Neural cell (in vitro differentiated cells): Measurements from ENCODE around the gene RLN3. TPM values are rescaled to one million over a fixed set of nuclear protein-coding genes. Genes with fewer than 3 reads are reported as not detected.

ENCODE experiments used
- H2AFZ ChIP-seq: fragments of 200-600, 300-800 bp; sonication (generic), shearing (Covaris generic); 2 replicates; pipeline ENCODE4 v1.6.0; 2014; ENCODE audit warnings: low read depth, mild to moderate bottlenecking, antibody characterized with exemption, low read length, moderate library complexity
- H3F3A ChIP-seq: fragments of 200-600 bp; shearing (Covaris generic); 2 replicates; pipeline ENCODE4 v1.6.1; 2016; ENCODE audit warnings: mild to moderate bottlenecking, moderate library complexity, mixed read lengths, antibody characterized with exemption, low read length; ENCODE audit not compliant: insufficient read depth, poor library complexity, severe bottlenecking
- H3K27ac ChIP-seq: fragments of 200-600, 300-800 bp; sonication (generic), shearing (Covaris generic); 2 replicates; pipeline ENCODE4 v1.5.1; 2014; ENCODE audit warnings: mild to moderate bottlenecking, low read length, moderate library complexity
- H3K27me3 ChIP-seq: fragments of 300-800, 200-600 bp; sonication (generic), shearing (Covaris generic); 2 replicates; pipeline ENCODE4 v1.6.0; 2014; ENCODE audit warnings: mild to moderate bottlenecking, low read depth, low read length, moderate library complexity; ENCODE audit not compliant: insufficient read depth
- H3K36me3 ChIP-seq: fragments of 300-800, 200-600 bp; sonication (generic), shearing (Covaris generic); 2 replicates; pipeline ENCODE4 v1.5.1; 2014; ENCODE audit warnings: mild to moderate bottlenecking, antibody characterized with exemption, low read length, moderate library complexity; ENCODE audit not compliant: insufficient read depth
- H3K4me2 ChIP-seq: fragments of 300-800, 200-600 bp; sonication (generic), shearing (Covaris generic); 2 replicates; pipeline ENCODE4 v1.6.0; 2014; ENCODE audit warnings: mild to moderate bottlenecking, low read length
- H3K4me3 ChIP-seq: fragments of 300-800, 200-600 bp; sonication (generic), shearing (Covaris generic); 2 replicates; pipeline ENCODE4 v1.5.1; 2014; ENCODE audit warnings: mild to moderate bottlenecking, low read length, moderate library complexity
- H3K79me2 ChIP-seq: fragments of 200-600 bp; shearing (Covaris generic); replicated peaks from 2 replicates; pipeline ENCODE4 v1.6.0; 2014; ENCODE audit warnings: mild to moderate bottlenecking, low read length, moderate library complexity; ENCODE audit not compliant: insufficient read depth
- H3K9ac ChIP-seq: fragments of 300-800, 200-600 bp; sonication (generic), shearing (Covaris generic); 2 replicates; pipeline ENCODE4 v1.6.1; 2016; ENCODE audit warnings: mild to moderate bottlenecking, low read length, mixed read lengths
- H3K9me2 ChIP-seq: fragments of 200-600 bp; shearing (Covaris generic); 2 replicates; pipeline ENCODE4 v1.6.1; 2016; ENCODE audit warnings: mild to moderate bottlenecking, low read length, mixed read lengths; ENCODE audit not compliant: insufficient read depth
- H3K9me3 ChIP-seq: fragments of 200-600, 300-800 bp; sonication (generic), shearing (Covaris generic); 2 replicates; pipeline ENCODE4 v1.6.1; 2016; ENCODE audit warnings: mild to moderate bottlenecking, mixed run types, low read length, moderate library complexity, mixed read lengths
- H4K20me1 ChIP-seq: fragments of 200-600 bp; shearing (Covaris generic); 2 replicates; pipeline ENCODE4 v1.6.1; 2016; ENCODE audit warnings: mild to moderate bottlenecking, mixed run types; ENCODE audit not compliant: insufficient read depth
- EP300 ChIP-seq: fragments of 450-650 bp; conservative IDR thresholded peaks from 2 replicates; pipeline ENCODE4 v1.6.1; 2014; ENCODE audit warnings: antibody characterized with exemption, mild to moderate bottlenecking, moderate library complexity; ENCODE audit not compliant: poor library complexity, severe bottlenecking
- EZH2 ChIP-seq: fragments of 200-600, 300-800 bp; shearing (Covaris generic), sonication (generic); IDR thresholded peaks from 2 replicates; pipeline ENCODE4 v1.6.1; 2014; ENCODE audit warnings: antibody characterized with exemption, low read length, borderline replicate concordance, mild to moderate bottlenecking; ENCODE audit not compliant: insufficient read depth, poor library complexity, severe bottlenecking
- MXI1 ChIP-seq: fragments of 450-650 bp; conservative IDR thresholded peaks from 2 replicates; pipeline ENCODE4 v1.6.1; 2014; ENCODE audit warnings: antibody characterized with exemption, mild to moderate bottlenecking; ENCODE audit not compliant: poor library complexity, severe bottlenecking
- POLR2AphosphoS5 ChIP-seq: IDR thresholded peaks from 2 replicates; pipeline ENCODE4 v1.6.1; 2012
- RAD21 ChIP-seq: fragments of 450-650 bp; conservative IDR thresholded peaks from 2 replicates; pipeline ENCODE4 v1.6.1; 2014; ENCODE audit warnings: antibody characterized with exemption, mild to moderate bottlenecking, moderate library complexity
- REST ChIP-seq: IDR thresholded peaks from 2 replicates; pipeline ENCODE4 v1.6.1; 2012; ENCODE audit warnings: borderline replicate concordance
- SMC3 ChIP-seq: fragments of 450-650 bp; conservative IDR thresholded peaks from 2 replicates; pipeline ENCODE4 v1.6.1; 2014; ENCODE audit warnings: antibody characterized with exemption, mild to moderate bottlenecking, moderate library complexity; ENCODE audit not compliant: poor library complexity
- TAF1 ChIP-seq: IDR thresholded peaks from 2 replicates; pipeline ENCODE4 v1.6.1; 2012; ENCODE audit warnings: low read depth
- polyA plus RNA-seq: library from polyadenylated mRNA; depleted of rRNA; stranded (reverse); fragments of >200 nt; gene quantifications from 2 replicates; pipeline ENCODE4 v1.2.3, GENCODE V29; 2014
- TF ChIP-seq, protein P1 (sequence below): fragments of 450-650 bp; IDR thresholded peaks from 2 replicates; pipeline ENCODE4 v1.5.1; 2014; ENCODE audit warnings: antibody characterized with exemption, mild to moderate bottlenecking, moderate library complexity; ENCODE audit not compliant: poor library complexity, severe bottlenecking

RLN3 gene
- polyA plus RNA-seq, 1 donor from 2014 or later = not detected

GRCh38 chr19:13981988-13982501, 45.9 kb upstream of the RLN3 start:
- Histone ChIP-seq H2AFZ (no peak overlapping the region), H3K79me2 (no peaks in the 10 kb centered on the region), H4K20me1 (no peaks in the 10 kb centered on the region), H3K9ac (no peak overlapping the region), H3K4me2 (no peak overlapping the region), H3K4me3 (no peak overlapping the region), H3F3A (no peaks in the 10 kb centered on the region), H3K9me3 (no peaks in the 10 kb centered on the region), H3K27me3 (no peaks in the 10 kb centered on the region), H3K36me3 (no peaks in the 10 kb centered on the region), H3K27ac (no peak overlapping the region), H3K9me2 (no peaks in the 10 kb centered on the region)
- no peak for TF ChIP-seq SMC3
- no peak for TF ChIP-seq RAD21
- TF ChIP-seq, protein P1, sequence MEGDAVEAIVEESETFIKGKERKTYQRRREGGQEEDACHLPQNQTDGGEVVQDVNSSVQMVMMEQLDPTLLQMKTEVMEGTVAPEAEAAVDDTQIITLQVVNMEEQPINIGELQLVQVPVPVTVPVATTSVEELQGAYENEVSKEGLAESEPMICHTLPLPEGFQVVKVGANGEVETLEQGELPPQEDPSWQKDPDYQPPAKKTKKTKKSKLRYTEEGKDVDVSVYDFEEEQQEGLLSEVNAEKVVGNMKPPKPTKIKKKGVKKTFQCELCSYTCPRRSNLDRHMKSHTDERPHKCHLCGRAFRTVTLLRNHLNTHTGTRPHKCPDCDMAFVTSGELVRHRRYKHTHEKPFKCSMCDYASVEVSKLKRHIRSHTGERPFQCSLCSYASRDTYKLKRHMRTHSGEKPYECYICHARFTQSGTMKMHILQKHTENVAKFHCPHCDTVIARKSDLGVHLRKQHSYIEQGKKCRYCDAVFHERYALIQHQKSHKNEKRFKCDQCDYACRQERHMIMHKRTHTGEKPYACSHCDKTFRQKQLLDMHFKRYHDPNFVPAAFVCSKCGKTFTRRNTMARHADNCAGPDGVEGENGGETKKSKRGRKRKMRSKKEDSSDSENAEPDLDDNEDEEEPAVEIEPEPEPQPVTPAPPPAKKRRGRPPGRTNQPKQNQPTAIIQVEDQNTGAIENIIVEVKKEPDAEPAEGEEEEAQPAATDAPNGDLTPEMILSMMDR = no peak
- TF ChIP-seq EP300 = no peak
- TF ChIP-seq EZH2 = no peak
- TF ChIP-seq MXI1 = no peak
- no peak for TF ChIP-seq TAF1
- no peak for TF ChIP-seq REST
- no peak for TF ChIP-seq POLR2AphosphoS5

DNA sequence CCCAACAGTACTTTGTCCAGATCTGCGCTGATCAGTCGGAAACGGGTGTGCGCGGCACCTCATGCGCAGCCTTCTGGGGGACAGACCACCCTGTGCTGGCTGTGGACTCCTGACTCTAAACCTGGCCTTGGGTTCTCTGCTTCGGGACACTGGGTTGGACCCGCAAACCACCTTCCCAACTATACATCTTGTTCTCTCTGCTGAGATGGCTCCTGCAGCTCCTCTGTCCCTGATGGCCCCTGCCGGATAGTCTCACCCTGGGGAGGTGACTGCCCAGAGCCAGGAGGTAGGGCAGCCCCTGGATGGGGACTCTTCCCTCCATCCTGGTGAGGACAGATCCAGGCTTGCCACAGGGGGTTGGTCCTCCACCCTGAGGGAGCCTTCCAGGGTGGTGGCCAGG, 45.2 kb upstream of the RLN3 start:
- Histone ChIP-seq H3K4me3 (no peak overlapping the region), H3K9ac (no peak overlapping the region), H3K27ac (no peak overlapping the region), H3K9me3 (no peaks in the 10 kb centered on the region), H3K79me2 (no peaks in the 10 kb centered on the region), H3F3A (no peaks in the 10 kb centered on the region), H3K27me3 (no peaks in the 10 kb centered on the region), H3K36me3 (no peaks in the 10 kb centered on the region), H3K4me2 (no peak overlapping the region), H3K9me2 (no peaks in the 10 kb centered on the region), H2AFZ (no peak overlapping the region), H4K20me1 (no peaks in the 10 kb centered on the region)
- TF ChIP-seq POLR2AphosphoS5 (no peak), SMC3 (no peak), EP300 (no peak)
- TF ChIP-seq, protein P1 = no peak
